ENCODE data around the gene ZC3H18.

Gene ZC3H18

DNA sequence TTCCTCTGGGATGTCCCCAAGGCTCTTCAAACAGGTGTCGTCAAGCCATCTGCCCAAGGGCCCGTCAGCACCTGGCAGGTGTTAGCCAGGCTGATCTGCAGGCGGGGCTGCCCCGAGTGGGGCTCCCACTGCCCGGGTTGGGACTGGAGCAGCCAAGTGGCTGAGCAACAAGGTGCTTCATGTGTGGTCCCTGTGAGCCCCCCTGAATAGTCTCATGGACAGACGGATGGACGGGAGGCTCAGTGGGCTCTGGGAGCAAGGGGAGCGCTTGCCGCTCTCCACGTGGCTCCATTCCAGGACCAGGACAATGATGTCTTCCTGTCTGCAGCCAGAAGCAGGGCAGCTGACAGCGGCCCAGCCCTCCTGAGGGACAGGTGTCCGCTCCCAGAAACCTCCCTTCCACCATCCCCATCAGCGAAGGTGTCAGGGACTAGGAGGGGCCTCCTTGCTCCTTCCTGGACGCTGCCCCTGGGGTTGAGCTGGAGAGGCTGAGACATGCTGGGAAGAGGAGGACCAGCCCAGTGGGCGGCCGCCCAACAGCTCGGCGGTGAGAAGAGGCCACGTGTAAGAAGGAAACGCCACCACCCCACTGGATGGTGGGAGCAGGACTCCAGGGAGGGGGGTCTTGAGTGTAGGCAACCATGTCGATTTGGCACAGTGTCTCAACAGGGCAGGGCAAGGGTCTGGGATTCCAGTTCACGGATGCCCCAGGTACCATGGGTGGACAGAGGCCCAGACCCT is 106.5 kb downstream of the ZC3H18 start:
- Histone ChIP-seq H3K27me3 (ENCODE audit: insufficient read depth, poor library complexity, severe bottlenecking) (no peaks in the 10 kb centered on the region), H3K27ac (replicated peaks) (no peak overlapping the region), H3K4me3 (replicated peaks; ENCODE audit: insufficient read depth, low read length) (no peak overlapping the region)
- no peak for DNase-seq (ENCODE audit: low read depth in 1 of 2, low spot score in 1 of 2)
- TF ChIP-seq SPI1 (IDR thresholded peaks at IDR 0.05; ENCODE audit: borderline replicate concordance, low read depth) (no peak), GABPA (IDR thresholded peaks at IDR 0.05; ENCODE audit: low read depth) (no peak), POLR2AphosphoS5 (IDR thresholded peaks at IDR 0.05; ENCODE audit: low read depth) (no peak)
- TF ChIP-seq, protein P1, sequence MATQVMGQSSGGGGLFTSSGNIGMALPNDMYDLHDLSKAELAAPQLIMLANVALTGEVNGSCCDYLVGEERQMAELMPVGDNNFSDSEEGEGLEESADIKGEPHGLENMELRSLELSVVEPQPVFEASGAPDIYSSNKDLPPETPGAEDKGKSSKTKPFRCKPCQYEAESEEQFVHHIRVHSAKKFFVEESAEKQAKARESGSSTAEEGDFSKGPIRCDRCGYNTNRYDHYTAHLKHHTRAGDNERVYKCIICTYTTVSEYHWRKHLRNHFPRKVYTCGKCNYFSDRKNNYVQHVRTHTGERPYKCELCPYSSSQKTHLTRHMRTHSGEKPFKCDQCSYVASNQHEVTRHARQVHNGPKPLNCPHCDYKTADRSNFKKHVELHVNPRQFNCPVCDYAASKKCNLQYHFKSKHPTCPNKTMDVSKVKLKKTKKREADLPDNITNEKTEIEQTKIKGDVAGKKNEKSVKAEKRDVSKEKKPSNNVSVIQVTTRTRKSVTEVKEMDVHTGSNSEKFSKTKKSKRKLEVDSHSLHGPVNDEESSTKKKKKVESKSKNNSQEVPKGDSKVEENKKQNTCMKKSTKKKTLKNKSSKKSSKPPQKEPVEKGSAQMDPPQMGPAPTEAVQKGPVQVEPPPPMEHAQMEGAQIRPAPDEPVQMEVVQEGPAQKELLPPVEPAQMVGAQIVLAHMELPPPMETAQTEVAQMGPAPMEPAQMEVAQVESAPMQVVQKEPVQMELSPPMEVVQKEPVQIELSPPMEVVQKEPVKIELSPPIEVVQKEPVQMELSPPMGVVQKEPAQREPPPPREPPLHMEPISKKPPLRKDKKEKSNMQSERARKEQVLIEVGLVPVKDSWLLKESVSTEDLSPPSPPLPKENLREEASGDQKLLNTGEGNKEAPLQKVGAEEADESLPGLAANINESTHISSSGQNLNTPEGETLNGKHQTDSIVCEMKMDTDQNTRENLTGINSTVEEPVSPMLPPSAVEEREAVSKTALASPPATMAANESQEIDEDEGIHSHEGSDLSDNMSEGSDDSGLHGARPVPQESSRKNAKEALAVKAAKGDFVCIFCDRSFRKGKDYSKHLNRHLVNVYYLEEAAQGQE (IDR thresholded peaks at IDR 0.05; ENCODE audit: insufficient replicate concordance, low read depth): no peak
- TF ChIP-seq, protein P2, sequence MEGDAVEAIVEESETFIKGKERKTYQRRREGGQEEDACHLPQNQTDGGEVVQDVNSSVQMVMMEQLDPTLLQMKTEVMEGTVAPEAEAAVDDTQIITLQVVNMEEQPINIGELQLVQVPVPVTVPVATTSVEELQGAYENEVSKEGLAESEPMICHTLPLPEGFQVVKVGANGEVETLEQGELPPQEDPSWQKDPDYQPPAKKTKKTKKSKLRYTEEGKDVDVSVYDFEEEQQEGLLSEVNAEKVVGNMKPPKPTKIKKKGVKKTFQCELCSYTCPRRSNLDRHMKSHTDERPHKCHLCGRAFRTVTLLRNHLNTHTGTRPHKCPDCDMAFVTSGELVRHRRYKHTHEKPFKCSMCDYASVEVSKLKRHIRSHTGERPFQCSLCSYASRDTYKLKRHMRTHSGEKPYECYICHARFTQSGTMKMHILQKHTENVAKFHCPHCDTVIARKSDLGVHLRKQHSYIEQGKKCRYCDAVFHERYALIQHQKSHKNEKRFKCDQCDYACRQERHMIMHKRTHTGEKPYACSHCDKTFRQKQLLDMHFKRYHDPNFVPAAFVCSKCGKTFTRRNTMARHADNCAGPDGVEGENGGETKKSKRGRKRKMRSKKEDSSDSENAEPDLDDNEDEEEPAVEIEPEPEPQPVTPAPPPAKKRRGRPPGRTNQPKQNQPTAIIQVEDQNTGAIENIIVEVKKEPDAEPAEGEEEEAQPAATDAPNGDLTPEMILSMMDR (IDR thresholded peaks at IDR 0.05; ENCODE audit: insufficient read depth, low read length): no peak

DNA sequence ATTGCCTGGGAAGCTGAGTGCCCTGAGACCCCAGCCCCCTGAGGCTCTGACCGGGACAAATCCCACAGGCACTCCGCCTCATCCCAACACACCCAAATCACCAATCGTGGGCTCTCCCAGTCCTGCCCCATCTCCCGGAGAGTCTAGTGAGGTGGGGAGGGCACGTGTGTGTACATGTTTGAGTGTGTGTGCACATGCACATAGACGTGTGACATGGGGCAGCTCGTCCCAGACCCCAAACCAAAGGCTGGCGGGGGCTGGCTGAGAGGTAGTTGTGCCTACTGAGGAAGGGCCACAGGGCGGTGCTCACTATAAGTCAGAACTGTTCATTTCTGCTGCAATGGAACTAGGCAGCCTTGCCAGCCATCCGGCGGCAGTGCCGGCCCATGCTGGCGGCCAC is 107.5 kb downstream of the ZC3H18 start:
- no peak for DNase-seq (ENCODE audit: low read depth in 1 of 2, low spot score in 1 of 2)
- no peak overlapping the region for H3K27ac ChIP-seq (replicated peaks)

DNA sequence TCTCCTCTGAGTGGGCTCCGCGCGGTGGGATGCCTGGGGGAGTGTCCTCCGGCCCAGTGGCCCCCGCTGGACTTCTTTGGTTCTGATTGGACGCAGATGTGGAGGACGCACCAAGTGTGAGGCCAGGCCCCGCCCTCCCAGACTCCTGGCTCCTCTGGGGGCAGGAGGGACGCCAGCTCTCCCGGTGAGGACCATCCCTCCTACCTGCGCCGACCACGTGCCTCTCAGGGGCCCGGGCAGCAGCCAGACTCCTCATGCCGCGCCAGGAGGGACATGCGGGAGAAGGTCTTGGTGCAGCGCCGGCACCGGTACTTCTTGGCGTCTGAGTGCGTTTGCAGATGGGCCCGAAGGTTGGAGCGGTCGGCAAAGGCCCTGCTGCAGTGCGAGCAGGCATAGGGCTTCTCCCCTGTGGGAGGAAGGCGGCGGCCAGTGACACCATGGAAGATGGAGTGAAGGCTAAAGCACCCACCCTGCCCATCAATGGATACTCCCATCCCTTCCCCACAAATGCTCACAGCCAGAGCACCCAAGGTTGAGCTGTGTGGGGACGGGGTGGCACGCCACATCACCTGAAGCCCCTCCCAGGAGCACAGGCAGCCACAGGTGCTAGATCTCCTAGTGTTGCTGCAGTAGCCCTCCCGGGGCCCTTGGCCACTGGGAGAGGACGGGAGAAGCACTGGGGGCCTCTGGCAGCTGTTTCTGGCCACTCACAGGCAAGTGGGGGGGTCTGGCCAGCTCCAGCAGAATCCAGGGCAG is 108.2 kb downstream of the ZC3H18 start:
- Histone ChIP-seq H3K27ac (replicated peaks) (no peak overlapping the region), H3K27me3 (ENCODE audit: insufficient read depth, poor library complexity, severe bottlenecking) (no peaks in the 10 kb centered on the region), H3K4me3 (replicated peaks; ENCODE audit: insufficient read depth, low read length) (no peak overlapping the region)
- DNase-seq (ENCODE audit: low read depth in 1 of 2, low spot score in 1 of 2): no peak
- no peak for TF ChIP-seq SPI1 (IDR thresholded peaks at IDR 0.05; ENCODE audit: borderline replicate concordance, low read depth)
- TF ChIP-seq POLR2AphosphoS5 (IDR thresholded peaks at IDR 0.05; ENCODE audit: low read depth): no peak
- TF ChIP-seq, protein P1 (IDR thresholded peaks at IDR 0.05; ENCODE audit: insufficient replicate concordance, low read depth): no peak
- TF ChIP-seq GABPA (IDR thresholded peaks at IDR 0.05; ENCODE audit: low read depth): no peak
- TF ChIP-seq, protein P2 (IDR thresholded peaks at IDR 0.05; ENCODE audit: insufficient read depth, low read length): no peak

More for the DNA sequence above, 107.5 kb downstream of the ZC3H18 start:
- TF ChIP-seq SPI1 (IDR thresholded peaks at IDR 0.05; ENCODE audit: borderline replicate concordance, low read depth) (no peak), GABPA (IDR thresholded peaks at IDR 0.05; ENCODE audit: low read depth) (no peak), POLR2AphosphoS5 (IDR thresholded peaks at IDR 0.05; ENCODE audit: low read depth) (no peak)
- TF ChIP-seq, protein P2 (IDR thresholded peaks at IDR 0.05; ENCODE audit: insufficient read depth, low read length): no peak
- TF ChIP-seq, protein P1 (IDR thresholded peaks at IDR 0.05; ENCODE audit: insufficient replicate concordance, low read depth): no peak
- Histone ChIP-seq H3K4me3 (replicated peaks; ENCODE audit: insufficient read depth, low read length) (no peak overlapping the region), H3K27me3 (ENCODE audit: insufficient read depth, poor library complexity, severe bottlenecking) (no peaks in the 10 kb centered on the region)

Data from HL-60 (cell line).